Ovary (tissue), 3 donors: ENCODE results near the gene SMTNL2.

Experiments
- CTCF ChIP-seq, 3 donors: fragments of 450-650 bp in 2 of 3; fragments of 200-600 bp in 1 of 3; IDR thresholded peaks; one replicate each; pipeline versions ENCODE4 v1.5.1 to v1.8.0; 2016 to 2022; ENCODE audit warnings: antibody characterized with exemption in 3 of 3, mild to moderate bottlenecking in 1 of 3
- EP300 ChIP-seq: sonication (generic); formaldehyde crosslinking; IDR thresholded peaks from one replicate; pipeline ENCODE4 v1.6.1; 2017; ENCODE audit warnings: antibody characterized with exemption
- POLR2A ChIP-seq: fragments of 450-650 bp; IDR thresholded peaks from one replicate; pipeline ENCODE4 v1.6.1; 2017; ENCODE audit warnings: antibody characterized with exemption, mild to moderate bottlenecking, moderate library complexity
- donor health status: DM: no; HTN: no; CAD: no.

- TF ChIP-seq CTCF (IDR thresholded peaks at IDR 0.05) (no peak), EP300 (no peak), POLR2A (no peak)
Observed at GRCh38 chr17:4554441-4554996, 29.8 kb upstream of the SMTNL2 start.
